ENCODE measurements around the gene ADAMTSL2. TPM values are rescaled to one million over a fixed set of nuclear protein-coding genes. Genes with fewer than 3 reads are reported as not detected.

The ADAMTSL2 gene
- total RNA-seq, 1 donor from 2014 or later = 2.0 TPM

DNA sequence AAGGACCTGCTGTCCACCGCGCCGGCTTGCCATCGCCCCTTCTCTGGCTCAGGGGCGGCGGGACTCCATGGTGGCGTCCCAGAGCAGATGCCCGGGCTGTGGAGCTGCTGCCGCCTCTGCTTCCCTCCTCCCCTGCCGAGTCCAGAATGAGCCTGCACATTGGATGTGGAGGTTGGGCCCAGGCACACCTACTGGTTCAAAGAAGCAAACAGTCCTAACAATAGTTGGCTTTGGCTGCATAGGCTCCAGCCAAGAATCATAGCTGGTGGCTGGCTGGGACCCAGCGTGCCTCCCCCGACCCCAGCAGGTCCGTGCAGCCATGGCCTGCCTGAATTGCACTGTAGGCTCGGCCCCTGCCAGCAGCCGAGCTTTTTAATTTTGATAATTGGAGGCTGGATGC, 25.8 kb downstream of the ADAMTSL2 start:
- no peak overlapping the region for H3K27ac ChIP-seq
- no peaks in the 10 kb centered on the region for H3K9me3 ChIP-seq
- peaks cover 7% of the 10 kb centered on the region for H3K4me1 ChIP-seq
- no peaks in the 10 kb centered on the region for H3K36me3 ChIP-seq
- no peak for DNase-seq (ENCODE audit: extremely low spot score in 2 of 2)
- TF ChIP-seq POLR2A (IDR thresholded peaks at IDR 0.05) (no peak), POLR2AphosphoS5 (IDR thresholded peaks at IDR 0.05; ENCODE audit: insufficient read depth in 1 of 2, low read depth in 1 of 2) (no peak)
- TF ChIP-seq, protein P1, sequence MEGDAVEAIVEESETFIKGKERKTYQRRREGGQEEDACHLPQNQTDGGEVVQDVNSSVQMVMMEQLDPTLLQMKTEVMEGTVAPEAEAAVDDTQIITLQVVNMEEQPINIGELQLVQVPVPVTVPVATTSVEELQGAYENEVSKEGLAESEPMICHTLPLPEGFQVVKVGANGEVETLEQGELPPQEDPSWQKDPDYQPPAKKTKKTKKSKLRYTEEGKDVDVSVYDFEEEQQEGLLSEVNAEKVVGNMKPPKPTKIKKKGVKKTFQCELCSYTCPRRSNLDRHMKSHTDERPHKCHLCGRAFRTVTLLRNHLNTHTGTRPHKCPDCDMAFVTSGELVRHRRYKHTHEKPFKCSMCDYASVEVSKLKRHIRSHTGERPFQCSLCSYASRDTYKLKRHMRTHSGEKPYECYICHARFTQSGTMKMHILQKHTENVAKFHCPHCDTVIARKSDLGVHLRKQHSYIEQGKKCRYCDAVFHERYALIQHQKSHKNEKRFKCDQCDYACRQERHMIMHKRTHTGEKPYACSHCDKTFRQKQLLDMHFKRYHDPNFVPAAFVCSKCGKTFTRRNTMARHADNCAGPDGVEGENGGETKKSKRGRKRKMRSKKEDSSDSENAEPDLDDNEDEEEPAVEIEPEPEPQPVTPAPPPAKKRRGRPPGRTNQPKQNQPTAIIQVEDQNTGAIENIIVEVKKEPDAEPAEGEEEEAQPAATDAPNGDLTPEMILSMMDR (IDR thresholded peaks at IDR 0.05) = no peak
- H3K27me3 ChIP-seq = no peaks in the 10 kb centered on the region
- intact Hi-C loops (cut with DNase I) = no loop called here
- H3K4me3 ChIP-seq = no peak overlapping the region

DNA sequence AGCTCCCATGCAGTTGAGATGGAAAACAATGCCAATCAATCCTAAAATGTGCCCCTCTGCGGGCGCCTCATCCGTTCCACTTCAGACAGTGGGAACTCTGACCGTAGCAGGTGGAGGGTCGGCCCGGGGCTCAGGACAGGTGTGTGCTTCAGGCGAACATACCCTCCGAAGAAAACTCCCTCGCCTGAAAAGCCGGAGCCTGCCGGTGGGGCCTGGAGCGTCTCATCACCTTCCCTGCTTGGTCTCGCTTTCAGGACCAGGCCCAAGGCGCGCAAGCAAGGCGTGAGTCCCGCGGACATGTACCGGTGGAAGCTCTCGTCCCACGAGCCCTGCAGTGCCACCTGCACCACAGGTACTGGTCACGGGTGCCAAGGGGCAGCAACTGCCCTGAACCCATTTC, 26.4 kb downstream of the ADAMTSL2 start:
- H3K27ac ChIP-seq = no peak overlapping the region
- H3K27me3 ChIP-seq = no peaks in the 10 kb centered on the region
- H3K36me3 ChIP-seq = no peaks in the 10 kb centered on the region
- no peaks in the 10 kb centered on the region for H3K9me3 ChIP-seq
- intact Hi-C loops (cut with DNase I) = no loop called here
- H3K4me3 ChIP-seq = no peak overlapping the region
- DNase-seq (ENCODE audit: extremely low spot score in 2 of 2) = no peak
- TF ChIP-seq POLR2AphosphoS5 (IDR thresholded peaks at IDR 0.05; ENCODE audit: insufficient read depth in 1 of 2, low read depth in 1 of 2) = no peak
- TF ChIP-seq, protein P1 (IDR thresholded peaks at IDR 0.05) = no peak
- TF ChIP-seq POLR2A (IDR thresholded peaks at IDR 0.05) = no peak
- H3K4me1 ChIP-seq = peaks cover 7% of the 10 kb centered on the region

DNA sequence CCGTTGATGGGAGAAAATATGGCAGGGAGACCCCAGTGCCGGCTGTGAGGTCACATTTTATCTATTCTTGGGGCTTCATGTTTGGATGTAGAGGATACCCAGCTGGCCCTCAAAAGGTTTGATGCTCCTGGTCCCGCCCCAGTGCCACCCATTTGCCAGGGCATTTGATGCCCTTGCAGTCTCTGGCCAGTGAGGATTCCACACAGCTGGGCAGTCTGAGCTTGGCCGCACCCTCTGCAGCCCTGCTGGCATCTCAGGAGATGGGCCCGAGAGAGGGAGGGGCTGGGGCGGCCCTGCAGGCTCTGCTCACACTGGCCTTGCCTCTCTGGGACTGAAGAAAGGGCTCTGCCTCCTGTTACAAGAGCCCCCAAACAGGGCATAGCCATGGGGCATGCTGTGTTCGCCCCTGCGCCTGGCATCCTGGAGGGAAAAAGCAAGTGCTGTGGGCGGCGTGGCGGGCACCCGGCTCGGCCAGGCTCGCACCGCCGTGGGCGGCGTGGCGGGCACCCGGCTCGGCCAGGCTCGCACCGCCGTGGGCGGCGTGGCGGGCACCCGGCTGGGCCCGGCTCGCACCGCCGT, 27.6 kb downstream of the ADAMTSL2 start:
- peaks cover 7% of the 10 kb centered on the region for H3K4me1 ChIP-seq
- TF ChIP-seq, protein P1 (IDR thresholded peaks at IDR 0.05) = no peak
- TF ChIP-seq POLR2A (IDR thresholded peaks at IDR 0.05) (no peak), POLR2AphosphoS5 (IDR thresholded peaks at IDR 0.05; ENCODE audit: insufficient read depth in 1 of 2, low read depth in 1 of 2) (no peak)
- no peak for DNase-seq (ENCODE audit: extremely low spot score in 2 of 2)
- no peaks in the 10 kb centered on the region for H3K27me3 ChIP-seq
- H3K4me3 ChIP-seq = no peak overlapping the region
- no peaks in the 10 kb centered on the region for H3K36me3 ChIP-seq
- H3K9me3 ChIP-seq = no peaks in the 10 kb centered on the region
- intact Hi-C loops (cut with DNase I) = no loop called here
- no peak overlapping the region for H3K27ac ChIP-seq

DNA sequence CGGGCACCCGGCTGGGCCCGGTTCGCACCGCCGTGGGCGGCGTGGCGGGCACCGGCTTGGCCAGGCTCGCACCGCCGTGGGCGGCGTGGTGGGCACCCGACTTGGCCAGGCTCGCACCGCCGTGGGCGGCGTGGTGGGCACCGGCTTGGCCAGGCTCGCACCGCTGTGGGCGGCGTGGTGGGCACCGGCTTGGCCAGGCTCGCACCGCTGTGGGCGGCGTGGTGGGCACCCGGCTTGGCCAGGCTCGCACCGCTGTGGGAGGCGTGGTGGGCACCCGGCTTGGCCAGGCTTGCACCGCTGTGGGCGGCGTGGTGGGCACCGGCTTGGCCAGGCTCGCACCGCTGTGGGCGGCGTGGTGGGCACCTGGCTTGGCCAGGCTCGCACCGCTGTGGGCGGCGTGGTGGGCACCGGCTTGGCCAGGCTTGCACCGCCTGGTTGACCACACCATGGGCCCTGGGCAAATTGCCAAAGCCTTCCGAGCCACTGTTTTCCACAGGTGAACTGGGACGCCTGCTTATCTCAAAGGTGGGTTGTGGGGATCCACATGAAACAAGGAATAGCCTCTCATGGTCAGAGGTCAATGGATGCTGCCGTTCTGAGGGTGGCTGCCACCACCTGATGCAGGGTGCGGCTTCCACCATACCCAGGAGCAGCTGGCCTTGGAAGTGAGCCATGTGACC, 28.2 kb downstream of the ADAMTSL2 start:
- no peaks in the 10 kb centered on the region for H3K9me3 ChIP-seq
- peaks cover 7% of the 10 kb centered on the region for H3K4me1 ChIP-seq
- TF ChIP-seq POLR2A (IDR thresholded peaks at IDR 0.05) (no peak), POLR2AphosphoS5 (IDR thresholded peaks at IDR 0.05; ENCODE audit: insufficient read depth in 1 of 2, low read depth in 1 of 2) (no peak)
- TF ChIP-seq, protein P1 (IDR thresholded peaks at IDR 0.05) = no peak
- no peak overlapping the region for H3K4me3 ChIP-seq
- no peak for DNase-seq (ENCODE audit: extremely low spot score in 2 of 2)
- H3K27ac ChIP-seq = no peak overlapping the region
- no peaks in the 10 kb centered on the region for H3K27me3 ChIP-seq
- intact Hi-C loops (cut with DNase I) = no loop called here
- H3K36me3 ChIP-seq = no peaks in the 10 kb centered on the region

DNA sequence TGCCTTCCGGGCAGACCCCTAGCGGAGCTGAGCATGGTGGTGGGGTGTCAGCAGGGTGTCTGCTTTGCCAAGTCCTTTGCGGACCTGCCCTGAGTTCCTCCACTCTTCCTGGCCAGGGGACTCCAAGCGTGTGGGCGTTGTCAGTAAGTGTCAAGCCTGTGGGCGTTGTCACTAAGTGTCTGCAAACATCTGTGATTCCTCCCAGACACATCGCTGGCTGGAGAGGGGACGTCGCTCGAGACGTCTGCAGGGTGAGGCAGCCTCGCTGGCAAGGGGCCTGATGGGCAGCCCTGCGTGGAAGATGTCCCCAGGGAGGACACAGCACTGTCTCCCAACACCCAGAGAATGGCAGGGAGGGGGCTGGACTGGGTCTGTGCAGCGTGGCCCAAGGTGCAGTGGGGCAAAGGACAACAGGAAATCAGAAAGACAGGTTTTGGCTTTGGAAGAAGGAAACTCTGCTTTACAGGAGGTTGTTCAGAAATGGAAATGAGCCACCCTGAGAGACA, 28.8 kb downstream of the ADAMTSL2 start:
- no peaks in the 10 kb centered on the region for H3K27me3 ChIP-seq
- peaks cover 7% of the 10 kb centered on the region for H3K4me1 ChIP-seq
- H3K27ac ChIP-seq = no peak overlapping the region
- TF ChIP-seq, protein P1 (IDR thresholded peaks at IDR 0.05) = no peak
- intact Hi-C loops (cut with DNase I) = no loop called here
- no peak for DNase-seq (ENCODE audit: extremely low spot score in 2 of 2)
- H3K36me3 ChIP-seq = no peaks in the 10 kb centered on the region
- H3K4me3 ChIP-seq = no peak overlapping the region
- no peaks in the 10 kb centered on the region for H3K9me3 ChIP-seq

All from vagina (tissue), 2 donors.